Activated T-cell treated with anti-CD3 and anti-CD28 coated beads for 24 hours (primary cell): Measurements from ENCODE around the gene GTF3C1.

Experiments used
- DNase-seq: peaks from one replicate; pipeline ENCODE4 v3.0.0-alpha.2; 2020; ENCODE audit warnings: low read depth

Gene GTF3C1

DNA sequence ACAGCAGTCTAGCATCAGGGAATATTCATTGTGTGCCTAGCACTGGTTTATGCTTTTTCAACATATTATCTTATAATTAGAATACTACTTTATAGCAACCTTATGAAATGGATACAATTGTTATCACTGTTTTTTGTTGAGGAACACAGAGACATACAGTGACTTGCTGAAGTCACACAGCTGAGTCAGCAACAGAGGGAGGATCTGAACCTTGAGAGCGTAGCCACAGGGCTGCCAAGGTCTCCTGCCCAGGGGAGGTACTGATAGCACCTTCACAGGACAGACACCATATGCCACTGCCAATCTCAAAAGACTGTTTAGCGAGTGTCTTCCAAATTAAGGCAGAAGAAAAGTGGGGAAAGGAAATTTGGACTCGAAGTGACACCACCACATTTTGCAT lies 63.0 kb downstream of the GTF3C1 start:
- no peak for DNase-seq

GRCh38 chr16:27486344-27486743 lies 63.4 kb downstream of the GTF3C1 start:
- DNase-seq: no peak

- DNase-seq: no peak
Measured at GRCh38 chr16:27485811-27486210, 63.9 kb downstream of the GTF3C1 start.

- DNase-seq: no peak
Measured at GRCh38 chr16:27485126-27485525, 64.6 kb downstream of the GTF3C1 start.

DNA sequence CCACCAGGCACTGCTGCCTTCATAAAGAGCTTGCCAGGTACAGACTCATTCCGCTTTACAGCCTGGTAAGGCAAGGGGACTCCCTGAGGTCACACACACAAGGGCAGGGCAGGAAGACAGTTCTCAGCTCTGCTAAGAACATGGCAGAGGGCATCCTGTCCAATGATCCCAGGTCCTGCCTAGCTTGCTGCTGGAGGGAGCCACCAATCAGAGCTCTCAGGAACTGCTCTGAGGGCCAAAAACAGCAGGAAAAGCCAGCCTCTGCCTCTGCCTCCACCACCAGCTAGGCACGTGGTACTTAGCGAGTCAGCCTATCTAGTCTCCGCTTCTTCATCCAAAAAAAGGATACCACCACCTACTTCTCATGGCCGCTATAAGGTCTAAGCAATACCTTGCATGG lies 66.1 kb downstream of the GTF3C1 start:
- DNase-seq: no peak

GRCh38 chr16:27483088-27483437 lies 66.7 kb downstream of the GTF3C1 start:
- DNase-seq: no peak

GRCh38 chr16:27482397-27483087 lies 67.2 kb downstream of the GTF3C1 start:
- DNase-seq: no peak

DNA sequence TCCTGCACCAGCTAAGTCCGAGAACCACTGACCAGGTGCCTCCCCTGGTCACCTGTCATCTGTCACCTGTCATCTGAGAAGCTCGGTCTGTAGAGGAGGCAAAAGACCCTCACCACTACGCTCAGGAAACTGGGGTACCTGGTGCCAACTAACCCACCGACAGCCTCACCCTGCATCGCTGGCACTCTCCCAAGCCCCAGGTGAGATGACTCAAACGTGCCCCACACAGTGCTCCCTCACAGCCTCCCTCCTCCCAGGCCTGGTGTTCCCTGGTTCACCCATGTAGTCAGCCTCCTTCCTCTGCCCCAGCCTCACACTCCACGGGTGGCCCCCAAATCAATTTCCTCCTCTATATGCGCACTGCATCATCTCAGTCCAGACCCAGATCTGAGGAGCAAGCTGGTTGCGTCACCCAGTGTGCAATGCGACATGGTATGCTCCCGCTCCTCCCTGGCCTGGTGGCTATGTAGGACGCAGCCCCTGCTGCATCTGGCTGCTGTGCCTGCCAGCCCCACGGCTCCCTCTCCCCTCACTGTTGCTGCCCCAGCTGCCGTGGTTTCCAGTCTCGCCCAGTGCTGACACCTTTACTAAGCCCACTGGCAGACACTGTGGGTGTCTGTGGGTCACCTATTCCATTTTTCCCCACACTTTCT lies 68.3 kb downstream of the GTF3C1 start:
- no peak for DNase-seq

GRCh38 chr16:27480761-27481160 lies 69.0 kb downstream of the GTF3C1 start:
- DNase-seq: no peak

DNA sequence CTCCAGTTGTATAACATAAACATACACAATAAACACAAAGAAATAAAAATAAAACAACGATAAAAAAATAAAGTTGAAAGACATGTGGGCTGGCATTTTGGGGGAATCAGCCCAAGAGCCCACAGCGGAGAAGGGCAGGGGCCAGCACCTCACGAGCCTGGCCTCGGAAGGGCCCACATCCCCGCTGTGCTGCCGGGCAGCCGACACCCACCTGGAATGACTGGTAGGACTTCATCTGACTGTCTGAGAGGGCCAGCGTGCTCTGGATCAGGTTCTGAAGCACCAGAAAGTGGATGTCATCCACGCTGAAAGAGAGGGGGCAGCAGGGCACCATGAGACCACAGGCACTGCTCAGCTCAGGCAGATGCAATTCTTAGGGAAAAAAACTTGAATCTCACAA lies 73.5 kb downstream of the GTF3C1 start:
- no peak for DNase-seq

DNA sequence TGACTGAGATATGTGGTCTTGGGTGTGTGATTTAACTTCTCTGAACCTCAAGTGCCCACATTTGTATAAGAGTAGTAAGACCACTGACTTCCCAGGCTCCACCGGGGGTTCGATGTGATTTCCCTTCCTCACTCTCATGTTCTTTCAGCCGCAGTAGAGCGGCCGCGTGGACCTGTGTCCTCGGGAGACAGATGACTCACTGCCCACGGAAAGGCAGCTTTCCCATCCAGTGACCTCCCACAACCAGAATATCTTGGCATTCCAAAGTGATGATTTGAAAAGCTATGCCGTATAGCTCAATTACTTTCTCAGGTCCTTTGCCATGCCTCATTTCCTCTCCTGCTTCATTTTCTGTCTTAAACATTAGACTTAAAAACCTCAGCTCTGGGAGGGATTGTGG lies 74.2 kb downstream of the GTF3C1 start:
- no peak for DNase-seq

DNA sequence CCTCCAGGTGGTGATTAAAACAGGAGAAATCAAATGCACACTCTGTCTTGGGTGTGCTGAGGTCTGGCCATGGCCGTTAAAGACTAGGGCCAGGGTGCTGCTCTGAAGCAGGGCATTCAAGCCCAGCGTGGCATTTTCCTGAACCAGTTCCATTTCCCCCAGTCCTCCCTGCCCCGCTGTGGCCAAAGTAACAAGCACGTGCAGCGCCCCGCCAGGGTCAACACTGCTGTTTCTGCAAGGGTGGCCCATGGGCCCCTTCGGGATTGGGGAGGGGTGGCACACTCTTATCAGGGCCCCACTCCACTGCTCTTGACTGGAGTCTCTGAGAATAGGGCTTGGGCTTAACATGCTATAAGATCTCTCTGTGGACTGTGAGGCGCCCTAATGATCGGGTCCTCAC lies 74.8 kb downstream of the GTF3C1 start:
- no peak for DNase-seq

DNA sequence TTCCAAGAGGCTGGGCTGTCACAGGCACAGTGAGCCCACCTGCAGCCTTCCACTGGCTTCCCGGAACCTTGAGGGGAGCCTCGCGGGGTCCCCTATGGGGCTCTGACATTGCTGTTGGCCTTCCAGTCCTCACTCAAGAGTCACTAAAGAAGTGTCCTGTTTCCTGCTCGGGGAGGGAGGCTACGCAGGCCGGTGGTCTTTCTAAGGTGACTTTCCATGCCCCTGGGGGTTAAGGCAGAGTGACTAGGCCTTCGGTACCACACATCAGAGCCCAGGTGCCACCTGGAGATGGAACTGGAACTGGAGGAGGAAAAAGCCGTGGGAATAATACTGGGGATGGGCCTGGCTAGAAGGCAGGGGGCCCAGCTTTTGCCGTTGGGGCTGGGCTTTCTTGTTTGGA lies 75.7 kb downstream of the GTF3C1 start:
- no peak for DNase-seq

DNA sequence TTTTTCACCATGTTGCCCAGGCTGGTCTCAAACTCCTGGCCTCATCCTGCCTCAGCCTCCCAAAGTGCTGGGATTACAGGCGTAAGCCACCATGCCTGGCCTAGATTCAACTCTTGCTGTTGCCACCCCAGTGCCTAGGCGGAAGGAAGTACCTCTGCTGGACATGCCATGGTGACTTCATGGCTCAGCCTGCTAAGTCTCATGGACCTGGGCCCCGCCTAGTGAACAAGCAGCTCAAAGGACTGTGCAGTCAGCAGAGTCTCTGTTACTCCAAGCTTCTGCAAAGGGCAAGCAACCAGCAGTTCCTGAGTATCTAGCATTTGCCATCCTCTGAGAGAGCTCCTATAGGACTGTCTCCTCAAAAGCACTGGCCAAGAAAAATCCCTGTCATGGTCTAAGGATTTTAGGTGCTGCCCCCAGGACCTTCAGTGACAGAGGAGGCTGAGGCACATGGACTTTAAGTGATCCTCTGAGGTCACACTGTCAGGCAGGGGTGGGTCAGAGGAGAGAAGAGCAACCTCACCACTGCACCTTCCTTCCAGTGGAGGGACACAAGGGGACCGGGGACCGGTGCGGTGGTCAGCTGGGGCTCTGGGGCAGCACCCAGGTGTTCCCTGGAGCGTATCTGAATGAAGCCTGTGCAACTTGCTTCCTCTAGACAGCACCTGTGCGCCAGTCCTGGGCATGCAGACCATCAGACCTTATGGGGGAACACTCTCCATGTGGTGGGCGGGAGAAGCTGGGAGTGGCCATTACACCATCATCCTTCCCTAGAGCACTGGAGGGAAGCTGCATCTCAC lies 76.4 kb downstream of the GTF3C1 start:
- DNase-seq: no peak

GRCh38 chr16:27472091-27473020 lies 77.4 kb downstream of the GTF3C1 start:
- DNase-seq: no peak

DNA sequence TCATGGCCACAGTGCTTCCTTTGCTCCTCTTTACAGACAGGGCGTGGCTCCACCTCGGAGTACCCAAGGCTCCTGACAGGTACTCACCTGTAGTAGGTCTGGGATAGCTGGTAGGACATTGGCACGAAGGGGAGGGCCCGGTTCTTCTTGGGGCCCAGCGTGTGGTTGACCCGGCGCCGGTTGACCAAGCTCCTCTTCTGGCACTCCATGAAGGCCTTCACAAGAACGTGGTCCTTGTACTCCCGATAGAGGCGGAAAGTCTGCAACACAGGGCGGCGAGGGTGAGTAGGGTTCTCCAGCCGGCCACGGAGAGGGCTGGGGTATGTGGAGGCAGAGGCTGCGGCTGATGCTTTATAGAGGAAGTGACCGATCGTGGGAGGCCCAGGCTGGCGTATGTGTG lies 78.1 kb downstream of the GTF3C1 start:
- no peak for DNase-seq

- DNase-seq: no peak
Measured at GRCh38 chr16:27470567-27471431, 78.9 kb downstream of the GTF3C1 start.

DNA sequence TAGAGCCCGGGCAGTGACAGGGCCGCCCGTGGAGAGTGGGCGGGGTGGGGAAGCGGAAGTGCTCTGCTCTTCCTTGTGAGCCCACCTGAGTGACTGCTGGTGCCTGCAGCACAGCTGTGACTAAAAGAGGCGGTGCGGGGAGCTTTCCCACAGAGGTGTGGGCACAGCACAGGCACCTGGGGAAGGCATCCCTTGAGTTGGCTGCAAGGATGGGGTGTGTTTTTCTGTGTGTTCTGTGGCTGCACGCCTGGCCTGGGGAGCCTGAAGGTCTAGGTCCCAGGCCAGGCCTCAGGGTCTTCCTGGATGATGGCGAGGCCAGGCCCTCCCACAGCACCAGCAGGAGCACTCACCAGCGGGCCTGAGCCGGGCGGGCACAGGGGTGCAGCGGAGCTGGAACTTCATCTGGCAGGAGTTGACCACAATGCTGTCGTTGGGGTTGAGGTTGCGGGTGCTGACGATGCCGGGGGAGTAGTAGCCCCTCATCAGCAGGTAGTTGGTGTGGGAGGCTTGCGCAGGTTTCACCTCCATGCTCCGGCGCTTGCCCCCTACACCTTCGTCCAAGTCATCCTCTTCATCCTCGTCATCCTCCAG lies 80.7 kb downstream of the GTF3C1 start:
- no peak for DNase-seq

DNA sequence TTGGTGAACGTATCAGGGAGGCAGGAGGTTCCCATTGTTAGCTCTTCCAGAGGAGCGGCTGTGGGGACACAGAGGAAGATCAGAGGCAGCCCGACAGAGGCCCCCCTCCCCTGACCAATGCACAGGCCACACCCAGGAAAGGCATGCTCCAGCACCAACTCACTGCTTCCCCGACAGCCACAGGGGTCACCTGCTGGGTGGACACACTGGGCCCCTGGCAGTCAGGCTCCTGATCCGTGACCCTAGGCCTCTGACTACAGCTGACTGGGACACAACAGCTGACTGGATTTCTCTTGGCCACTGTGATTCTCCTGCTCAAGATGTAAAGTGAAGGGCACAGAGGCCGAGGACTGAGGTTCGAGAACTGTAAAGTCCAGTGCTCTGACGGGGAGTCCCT lies 84.2 kb downstream of the GTF3C1 start:
- DNase-seq: no peak

- no peak for DNase-seq
Measured at GRCh38 chr16:27464626-27465482, 84.9 kb downstream of the GTF3C1 start.
